HG03095 (cell line): Measurements from ENCODE around the gene ZBTB4.
"Not testable (repeated sequence)": the region's sequence is repeated elsewhere in the genome, so short reads cannot be mapped to it uniquely, and the experiment has no call there.

ENCODE experiments used
- ATAC-seq: cut with Tn5 transposase; IDR thresholded peaks from one replicate; pipeline ENCODE4 v1.9.1; 2021; ENCODE audit warnings: moderate library complexity; ENCODE audit not compliant: unreplicated experiment

The ZBTB4 gene

GRCh38 chr17:7470457-7470973 lies 8.9 kb downstream of the ZBTB4 start:
- ATAC-seq: not testable (repeated sequence)

- ATAC-seq: not testable (repeated sequence)
Observed at GRCh38 chr17:7469843-7470242, 9.6 kb downstream of the ZBTB4 start.

- ATAC-seq: no peak
Observed at GRCh38 chr17:7468804-7469389, 10.5 kb downstream of the ZBTB4 start.

- no peak for ATAC-seq
Observed at GRCh38 chr17:7468290-7468689, 11.1 kb downstream of the ZBTB4 start.

- no peak for ATAC-seq
Observed at GRCh38 chr17:7467498-7467897, 11.9 kb downstream of the ZBTB4 start.

GRCh38 chr17:7466639-7467341 lies 12.6 kb downstream of the ZBTB4 start:
- ATAC-seq: no peak

GRCh38 chr17:7466318-7466638 lies 13.2 kb downstream of the ZBTB4 start:
- no peak for ATAC-seq

- ATAC-seq: no peak
Observed at GRCh38 chr17:7465597-7466275, 13.7 kb downstream of the ZBTB4 start.

- no peak for ATAC-seq
Observed at GRCh38 chr17:7464081-7464480, 15.3 kb downstream of the ZBTB4 start.

GRCh38 chr17:7463372-7463846 lies 16.0 kb downstream of the ZBTB4 start:
- no peak for ATAC-seq

GRCh38 chr17:7462474-7463371 lies 16.7 kb downstream of the ZBTB4 start:
- ATAC-seq: no peak

- ATAC-seq: no peak
Observed at GRCh38 chr17:7460850-7461660, 18.4 kb downstream of the ZBTB4 start.

GRCh38 chr17:7459961-7460545 lies 19.4 kb downstream of the ZBTB4 start:
- ATAC-seq: no peak

- ATAC-seq: no peak
Observed at GRCh38 chr17:7448461-7448860, 31.0 kb downstream of the ZBTB4 start.

- ATAC-seq: no peak
Observed at GRCh38 chr17:7445619-7445968, 33.8 kb downstream of the ZBTB4 start.

- no peak for ATAC-seq
Observed at GRCh38 chr17:7444682-7445618, 34.5 kb downstream of the ZBTB4 start, which contains the start of gene CHRNB1. Gene CHRNB1 (plus strand): TSS chr17:7445061. CDS start chr17:7445128, 67 bp downstream.

GRCh38 chr17:7443499-7444485 lies 35.6 kb downstream of the ZBTB4 start:
- no peak for ATAC-seq
